Vagina (tissue), 2 donors: ENCODE measurements around the gene BARX2. TPM values are rescaled to one million over a fixed set of nuclear protein-coding genes. Genes with fewer than 3 reads are reported as not detected.

Experiments
- DNase-seq, 2 donors: peaks; one replicate each; pipeline ENCODE4 v3.0.0-alpha.2; 2017; ENCODE audit errors: extremely low spot score in 2 of 2
- H3K27ac ChIP-seq: fragments of 200-600 bp; sonication (generic); one replicate; pipeline ENCODE4 v1.5.1; 2019
- H3K27me3 ChIP-seq: fragments of 200-600 bp; sonication (generic); one replicate; pipeline ENCODE4 v1.5.1; 2019
- H3K36me3 ChIP-seq, 2 donors: fragments of 200-600 bp; sonication (generic); one replicate each; pipeline ENCODE4 v1.5.1; 2017 to 2019
- H3K4me1 ChIP-seq: fragments of 200-600 bp; sonication (generic); one replicate; pipeline ENCODE4 v1.5.1; 2019
- H3K4me3 ChIP-seq, 2 donors: fragments of 200-600 bp; sonication (generic); 1 replicate in 1 of 2; 2 replicates in 1 of 2; pipeline ENCODE4 v1.5.1; 2016 to 2019
- H3K9me3 ChIP-seq: fragments of 200-600 bp; sonication (generic); one replicate; pipeline ENCODE4 v1.5.1; 2019
- CTCF ChIP-seq, 3 experiments: fragments of 450-650 bp in 2 of 3; fragments of 200-600 bp in 1 of 3; sonication (generic) in 1 of 3; IDR thresholded peaks; one replicate each; pipeline ENCODE4 v1.5.1; 2017 to 2019; ENCODE audit warnings: antibody characterized with exemption in 3 of 3, mild to moderate bottlenecking in 2 of 3, moderate library complexity in 2 of 3
- POLR2A ChIP-seq, 2 donors: fragments of 450-650 bp; IDR thresholded peaks; one replicate each; pipeline ENCODE4 v1.6.1; 2017; ENCODE audit warnings: antibody characterized with exemption in 2 of 2, mild to moderate bottlenecking in 2 of 2, moderate library complexity in 2 of 2
- POLR2AphosphoS5 ChIP-seq, 2 donors: sonication (generic); formaldehyde crosslinking; IDR thresholded peaks; one replicate each; pipeline ENCODE4 v1.9.0; 2017; ENCODE audit warnings: antibody characterized with exemption in 2 of 2, mild to moderate bottlenecking in 2 of 2, low read depth in 1 of 2; ENCODE audit not compliant: insufficient read depth in 1 of 2
- intact Hi-C: fragments of 100-400 bp; cut with DNase I; formaldehyde crosslinking; loops from one replicate; pipeline ENCODE4 v1.15.1; 2023
- total RNA-seq: library from RNA; depleted of rRNA; stranded (reverse); fragments of >200 nt; gene quantifications from one replicate; pipeline ENCODE4 v1.2.3, GENCODE V29; 2016

BARX2 gene
- total RNA-seq, 1 donor from 2014 or later = 25.3 TPM

- DNase-seq = no peak
- Histone ChIP-seq H3K9me3 (no peaks in the 10 kb centered on the region), H3K36me3 (no peaks in the 10 kb centered on the region), H3K4me3 (no peak overlapping the region), H3K27ac (no peak overlapping the region), H3K4me1 (no peaks in the 10 kb centered on the region), H3K27me3 (no peaks in the 10 kb centered on the region)
- intact Hi-C loops = no loop called here
- TF ChIP-seq POLR2AphosphoS5 (IDR thresholded peaks at IDR 0.05; ENCODE audit: insufficient read depth in 1 of 2, low read depth in 1 of 2) = no peak
- no peak for TF ChIP-seq CTCF (IDR thresholded peaks at IDR 0.05)
- no peak for TF ChIP-seq POLR2A (IDR thresholded peaks at IDR 0.05)
These were observed 118.1 kb downstream of the BARX2 start for GRCh38 chr11:129493746-129494145.

Other genes with a start within 250 kb of the BARX2 start
- 42.0 TPM for gene ARHGAP32, start 183.5 kb upstream of the BARX2 start, total RNA-seq